IMR-90 (cell line): ENCODE measurements around the gene SPTSSA. TPM values are rescaled to one million over a fixed set of nuclear protein-coding genes. Genes with fewer than 3 reads are reported as not detected.

Experiments
- ATAC-seq: fragments of 200-7000 bp; cut with Tn5 transposase; 2 replicates; pipeline ENCODE4 v1.9.1; 2020; ENCODE audit warnings: low read depth, mild to moderate bottlenecking, moderate library complexity
- BruUV-seq: library from RNA; stranded (reverse); fragments of 400-500 nt; replicated peaks from 2 replicates; lab custom pipeline; 2021; lab: Mats Ljungman, UMichigan
- CTCF ChIA-PET: fragments of 300-600 bp; formaldehyde crosslinking; extraction: SDS; loops from one replicate; lab custom pipeline; 2021; ENCODE audit warnings: antibody characterized with exemption; lab: Yijun Ruan, JAX
- POLR2A ChIA-PET: fragments of 300-600 bp; sonication (Branson Sonifier 250); formaldehyde crosslinking; loops from one replicate; lab custom pipeline; 2022; ENCODE audit warnings: antibody characterized with exemption; ENCODE audit not compliant: unreplicated experiment; lab: Charles Lee
- DNase-seq: peaks from one replicate; pipeline ENCODE4 v3.0.0; 2013
- H2AFZ ChIP-seq: replicated peaks from 2 replicates; pipeline ENCODE3; 2013; ENCODE audit warnings: low read length, mild to moderate bottlenecking; ENCODE audit not compliant: poor library complexity
- H2AK5ac ChIP-seq: 2 replicates; pipeline ENCODE4 v1.6.1; 2013; ENCODE audit warnings: low read depth, low read length, inconsistent platforms
- H2AK9ac ChIP-seq: replicated peaks from 2 replicates; pipeline ENCODE3; 2013; ENCODE audit warnings: mild to moderate bottlenecking, low read depth, low read length, moderate library complexity; ENCODE audit not compliant: poor library complexity
- H2BK120ac ChIP-seq: 2 replicates; pipeline ENCODE4 v1.6.1; 2013; ENCODE audit warnings: low read depth, low read length, inconsistent platforms
- H2BK15ac ChIP-seq: 3 replicates; pipeline ENCODE4 v1.6.1; 2013; ENCODE audit warnings: low read depth, low read length, inconsistent platforms
- H2BK20ac ChIP-seq: 2 replicates; pipeline ENCODE4 v1.6.1; 2013; ENCODE audit warnings: low read depth, mild to moderate bottlenecking, inconsistent platforms, low read length, moderate library complexity
- H2BK5ac ChIP-seq: 2 replicates; pipeline ENCODE4 v1.6.1; 2013; ENCODE audit warnings: mild to moderate bottlenecking, low read depth, low read length, inconsistent platforms; ENCODE audit not compliant: poor library complexity, severe bottlenecking
- H3K14ac ChIP-seq: replicated peaks from 2 replicates; pipeline ENCODE4 v1.6.1; 2013; ENCODE audit warnings: low read depth, low read length, inconsistent platforms
- H3K18ac ChIP-seq: 2 replicates; pipeline ENCODE4 v1.6.1; 2013; ENCODE audit warnings: low read depth, low read length, control low read depth
- H3K23ac ChIP-seq: 2 replicates; pipeline ENCODE4 v1.6.1; 2013; ENCODE audit warnings: low read depth, low read length, inconsistent platforms
- H3K27ac ChIP-seq: 2 replicates; pipeline ENCODE4 v1.5.1; 2013; ENCODE audit warnings: mild to moderate bottlenecking, control low read depth, low read length; ENCODE audit not compliant: insufficient read depth
- H3K27me3 ChIP-seq: 2 replicates; pipeline ENCODE4 v1.6.1; 2013; ENCODE audit warnings: low read length; ENCODE audit not compliant: control insufficient read depth, insufficient read depth
- H3K36me3 ChIP-seq: 2 replicates; pipeline ENCODE4 v1.6.1; 2013; ENCODE audit warnings: low read length, mixed read lengths; ENCODE audit not compliant: control insufficient read depth, insufficient read depth
- H3K4ac ChIP-seq: 2 replicates; pipeline ENCODE4 v1.6.1; 2013; ENCODE audit warnings: low read depth, low read length, inconsistent platforms
- H3K4me1 ChIP-seq: 2 replicates; pipeline ENCODE4 v1.6.1; 2013; ENCODE audit warnings: low read length, mixed read lengths; ENCODE audit not compliant: control insufficient read depth, insufficient read depth
- H3K4me2 ChIP-seq: 2 replicates; pipeline ENCODE4 v1.6.1; 2013; ENCODE audit warnings: low read depth, mild to moderate bottlenecking, control low read depth, low read length, moderate library complexity
- H3K4me3 ChIP-seq: 2 replicates; pipeline ENCODE4 v1.5.1; 2013; ENCODE audit warnings: low read depth, mild to moderate bottlenecking, control low read depth, low read length, moderate library complexity; ENCODE audit not compliant: insufficient read depth
- H3K56ac ChIP-seq: 2 replicates; pipeline ENCODE4 v1.6.1; 2013; ENCODE audit warnings: low read length, inconsistent platforms; ENCODE audit not compliant: insufficient read depth; ENCODE audit errors: extremely low read depth
- H3K79me1 ChIP-seq, 2 experiments: 2 replicates each; pipeline ENCODE4 v1.6.1; 2013; ENCODE audit warnings: low read length in 2 of 2, inconsistent platforms in 1 of 2, low read depth in 1 of 2
- H3K9ac ChIP-seq: 2 replicates; pipeline ENCODE4 v1.6.1; 2013; ENCODE audit warnings: low read depth, low read length, control low read depth
- H3K9me1 ChIP-seq: 2 replicates; pipeline ENCODE4 v1.6.1; 2013; ENCODE audit warnings: low read length, inconsistent platforms; ENCODE audit not compliant: insufficient read depth
- H3K9me3 ChIP-seq: 2 replicates; pipeline ENCODE4 v1.6.1; 2013; ENCODE audit warnings: low read length; ENCODE audit not compliant: control insufficient read depth, insufficient read depth
- H4K20me1 ChIP-seq: 2 replicates; pipeline ENCODE4 v1.6.1; 2013; ENCODE audit warnings: low read length, inconsistent platforms; ENCODE audit not compliant: insufficient read depth
- H4K5ac ChIP-seq: 2 replicates; pipeline ENCODE4 v1.6.1; 2013; ENCODE audit warnings: mild to moderate bottlenecking, low read depth, low read length, control low read depth
- H4K8ac ChIP-seq, 2 experiments: 2 replicates each; pipeline ENCODE4 v1.6.1; 2013; ENCODE audit warnings: low read depth in 2 of 2, low read length in 2 of 2, control low read depth in 1 of 2, inconsistent platforms in 1 of 2
- H4K91ac ChIP-seq: 2 replicates; pipeline ENCODE4 v1.6.1; 2013; ENCODE audit warnings: low read depth, low read length, inconsistent platforms; ENCODE audit not compliant: insufficient read depth
- BHLHE40 ChIP-seq: fragments of 150-350 bp; IDR thresholded peaks from 2 replicates; pipeline ENCODE4 v1.6.1; 2016; ENCODE audit warnings: mild to moderate bottlenecking, low read depth, low read length
- CEBPB ChIP-seq: IDR thresholded peaks from 2 replicates; pipeline ENCODE4 v1.6.1; 2012; ENCODE audit warnings: low read depth, low read length, improper control_type of control experiment
- CHD1 ChIP-seq: IDR thresholded peaks from 2 replicates; pipeline ENCODE4 v1.6.1; 2012; ENCODE audit warnings: low read depth, low read length, improper control_type of control experiment
- CTCF ChIP-seq: conservative IDR thresholded peaks from 2 replicates; pipeline ENCODE4 v1.5.1; 2012; ENCODE audit warnings: mild to moderate bottlenecking, low read depth, low read length, improper control_type of control experiment
- FOS ChIP-seq: fragments of 150-350 bp; IDR thresholded peaks from 2 replicates; pipeline ENCODE4 v1.6.1; 2016; ENCODE audit warnings: low read depth, low read length
- MAFK ChIP-seq: IDR thresholded peaks from 2 replicates; pipeline ENCODE4 v1.6.1; 2012; ENCODE audit warnings: low read depth, low read length, improper control_type of control experiment
- MAZ ChIP-seq: IDR thresholded peaks from 2 replicates; pipeline ENCODE4 v1.6.1; 2012; ENCODE audit warnings: low read depth, mild to moderate bottlenecking, low read length, improper control_type of control experiment, moderate library complexity, borderline replicate concordance
- MXI1 ChIP-seq: IDR thresholded peaks from 2 replicates; pipeline ENCODE4 v1.6.1; 2012; ENCODE audit warnings: low read depth, mild to moderate bottlenecking, low read length, moderate library complexity, borderline replicate concordance
- NFE2L2 ChIP-seq: fragments of 150-350 bp; IDR thresholded peaks from 2 replicates; pipeline ENCODE4 v1.6.1; 2016; ENCODE audit warnings: low read depth, mild to moderate bottlenecking, low read length
- POLR2A ChIP-seq: IDR thresholded peaks from 2 replicates; pipeline ENCODE4 v1.6.1; 2012; ENCODE audit warnings: mild to moderate bottlenecking, low read depth, low read length
- RAD21 ChIP-seq: IDR thresholded peaks from 2 replicates; pipeline ENCODE4 v1.6.1; 2012; ENCODE audit warnings: low read length, improper control_type of control experiment
- RCOR1 ChIP-seq: IDR thresholded peaks from 2 replicates; pipeline ENCODE4 v1.6.1; 2012; ENCODE audit warnings: mild to moderate bottlenecking, low read length, improper control_type of control experiment; ENCODE audit not compliant: insufficient replicate concordance
- RFX5 ChIP-seq: IDR thresholded peaks from 2 replicates; pipeline ENCODE4 v1.8.0; 2012; ENCODE audit warnings: low read depth, mild to moderate bottlenecking, low read length, moderate library complexity
- SMC3 ChIP-seq: fragments of 150-350 bp; IDR thresholded peaks from 2 replicates; pipeline ENCODE4 v1.6.1; 2016; ENCODE audit warnings: low read depth, mild to moderate bottlenecking, antibody characterized with exemption, low read length, moderate library complexity
- WGBS, 2 experiments: methylation state at CpG; one replicate each; pipeline versions ENCODE4 v1.1.5 to v1.1.7; 2013; ENCODE audit warnings: missing lambda C conversion rate in 2 of 2; ENCODE audit not compliant: insufficient read length in 1 of 2; ENCODE audit errors: extremely low coverage in 2 of 2; 5-methylcytosine and 5-hydroxymethylcytosine counted together
- dilution Hi-C: fragments of 300-500 bp; cut with HindIII; formaldehyde crosslinking; loops from one replicate; pipeline ENCODE4 v1.14.3; 2018; ENCODE audit warnings: low sequenced_read_pairs; ENCODE audit not compliant: unreplicated experiment
- in situ Hi-C: fragments of 300-500 bp; cut with MboI; formaldehyde crosslinking; loops from 3 replicates; pipeline ENCODE4 v1.14.3; 2019; ENCODE audit warnings: low sequenced_read_pairs, inconsistent platforms, mixed read lengths
- intact Hi-C: fragments of 100-400 bp; cut with micrococcal nuclease; formaldehyde crosslinking; loops from 2 replicates; pipeline ENCODE4 v1.10.0; 2022
- polyA plus RNA-seq, 3 experiments: library from polyadenylated mRNA; depleted of rRNA; stranded (reverse); fragments of >200 nt; gene quantifications; 2 replicates each; pipeline ENCODE4 v1.2.3, GENCODE V29; 2012; ENCODE audit warnings: low replicate concordance in 1 of 3
- total RNA-seq: library from RNA; depleted of rRNA; stranded (reverse); fragments of >200 nt; gene quantifications from 2 replicates; pipeline ENCODE4 v1.2.3, GENCODE V29; 2012
- TF ChIP-seq, protein P1 (sequence below): fragments of 150-350 bp; IDR thresholded peaks from 2 replicates; pipeline ENCODE4 v1.6.1; 2016; ENCODE audit warnings: low read depth, mild to moderate bottlenecking, low read length, moderate library complexity, borderline replicate concordance
- TF ChIP-seq, protein P2 (sequence below): fragments of 150-350 bp; IDR thresholded peaks from 2 replicates; pipeline ENCODE4 v1.6.1; 2017; ENCODE audit warnings: mild to moderate bottlenecking, antibody characterized with exemption, low read length, low read depth

Gene SPTSSA
- total and polyA plus RNA-seq, 2 of the 4 experiments (the other 2 are of a cell fraction), result 10.8 to 26.2 TPM

DNA sequence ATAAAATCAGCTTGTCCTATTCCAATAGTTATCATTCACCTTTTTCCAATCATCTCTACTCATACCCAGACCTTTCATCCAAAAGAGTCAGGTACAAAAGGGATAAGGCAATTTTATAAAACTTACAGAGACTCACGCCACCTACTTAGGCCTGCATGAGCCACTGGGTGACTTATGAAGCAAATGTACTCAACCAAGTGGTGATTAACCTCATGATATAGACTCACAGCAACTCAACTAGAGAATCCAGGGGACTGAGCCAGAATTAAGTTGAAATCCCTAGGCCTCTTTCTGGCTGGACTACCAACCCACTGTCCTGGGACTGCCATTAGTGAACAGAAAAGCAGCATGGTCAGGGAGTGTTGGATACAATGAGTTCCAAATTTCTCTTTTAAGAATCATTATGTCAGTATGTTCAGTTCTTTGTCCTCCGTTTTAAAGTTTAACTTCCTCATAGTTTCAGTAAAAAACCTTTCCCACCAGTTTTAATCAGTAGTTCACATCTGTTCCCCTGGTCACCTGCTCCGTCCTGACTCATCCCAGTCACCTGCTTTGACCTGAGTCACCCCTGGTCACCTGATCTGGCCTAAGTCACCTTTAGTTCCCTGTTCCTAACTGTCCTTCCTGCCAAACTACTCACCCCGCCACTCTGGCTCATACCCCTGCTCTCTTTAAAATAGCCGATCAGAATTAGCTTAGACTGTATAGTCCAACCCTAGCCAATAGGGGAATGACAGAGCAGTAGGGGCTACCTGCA lies 36.8 kb downstream of the SPTSSA start:
- ATAC-seq, result no peak
- WGBS, 2 experiments, result no CpG with 5 or more reads among the region's 5 CpGs

More for the DNA sequence above, 36.8 kb downstream of the SPTSSA start:
- H4K5ac ChIP-seq, result no peak overlapping the region
- TF ChIP-seq, protein P1, sequence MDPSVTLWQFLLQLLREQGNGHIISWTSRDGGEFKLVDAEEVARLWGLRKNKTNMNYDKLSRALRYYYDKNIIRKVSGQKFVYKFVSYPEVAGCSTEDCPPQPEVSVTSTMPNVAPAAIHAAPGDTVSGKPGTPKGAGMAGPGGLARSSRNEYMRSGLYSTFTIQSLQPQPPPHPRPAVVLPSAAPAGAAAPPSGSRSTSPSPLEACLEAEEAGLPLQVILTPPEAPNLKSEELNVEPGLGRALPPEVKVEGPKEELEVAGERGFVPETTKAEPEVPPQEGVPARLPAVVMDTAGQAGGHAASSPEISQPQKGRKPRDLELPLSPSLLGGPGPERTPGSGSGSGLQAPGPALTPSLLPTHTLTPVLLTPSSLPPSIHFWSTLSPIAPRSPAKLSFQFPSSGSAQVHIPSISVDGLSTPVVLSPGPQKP, result no peak
- TF ChIP-seq RAD21 (no peak), BHLHE40 (no peak), NFE2L2 (no peak), MAZ (no peak), RCOR1 (no peak), MXI1 (no peak), CHD1 (no peak), RFX5 (no peak), SMC3 (no peak), POLR2A (no peak), CEBPB (no peak), CTCF (no peak), FOS (no peak), MAFK (no peak)
- TF ChIP-seq, protein P2, sequence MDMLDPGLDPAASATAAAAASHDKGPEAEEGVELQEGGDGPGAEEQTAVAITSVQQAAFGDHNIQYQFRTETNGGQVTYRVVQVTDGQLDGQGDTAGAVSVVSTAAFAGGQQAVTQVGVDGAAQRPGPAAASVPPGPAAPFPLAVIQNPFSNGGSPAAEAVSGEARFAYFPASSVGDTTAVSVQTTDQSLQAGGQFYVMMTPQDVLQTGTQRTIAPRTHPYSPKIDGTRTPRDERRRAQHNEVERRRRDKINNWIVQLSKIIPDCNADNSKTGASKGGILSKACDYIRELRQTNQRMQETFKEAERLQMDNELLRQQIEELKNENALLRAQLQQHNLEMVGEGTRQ, result no peak
- no peak overlapping the region for H2AK9ac ChIP-seq
- H2AK5ac ChIP-seq, result no peak overlapping the region
- no peaks in the 10 kb centered on the region for H3K4me1 ChIP-seq
- no peak overlapping the region for H3K14ac ChIP-seq
- no peak overlapping the region for H2AFZ ChIP-seq
- no peaks in the 10 kb centered on the region for H4K20me1 ChIP-seq
- peaks cover 6% of the 10 kb centered on the region; the same call in 1 of the 2 replicates for H3K9me3 ChIP-seq
- no peak overlapping the region for H2BK15ac ChIP-seq
- ChIA-PET POLR2A (no interaction called here), CTCF (no interaction called here)
- no peak overlapping the region for H2BK20ac ChIP-seq
- H4K8ac ChIP-seq, result no peak overlapping the region
- no peaks in the 10 kb centered on the region for H3K36me3 ChIP-seq
- in situ Hi-C loops, result no loop called here
- H4K91ac ChIP-seq, result no peak overlapping the region
- dilution Hi-C loops, result no loop called here
- H3K27ac ChIP-seq, result no peak overlapping the region
- 0 out of 2 replicates have a peak, but pooled peaks cover 2% of the 10 kb centered on the region for H3K27me3 ChIP-seq
- H3K9ac ChIP-seq, result no peak overlapping the region
- no peaks in the 10 kb centered on the region for H3K9me1 ChIP-seq
- no peak overlapping the region for H2BK120ac ChIP-seq
- no peak for DNase-seq
- H3K18ac ChIP-seq, result no peak overlapping the region
- no TSS peak for BruUV-seq
- no peak overlapping the region for H3K56ac ChIP-seq
- no peak overlapping the region for H3K4me2 ChIP-seq
- H3K23ac ChIP-seq, result no peak overlapping the region
- no peaks in the 10 kb centered on the region for H3K79me1 ChIP-seq
- no peak overlapping the region for H3K4ac ChIP-seq
- no peak overlapping the region for H2BK5ac ChIP-seq
- intact Hi-C loops, result no loop called here
- H3K4me3 ChIP-seq, result no peak overlapping the region
